ENCODE results near the gene FLYWCH2.

The FLYWCH2 gene

GRCh38 chr16:2846511-2847310 is 36.3 kb upstream of the FLYWCH2 start:
- H3K4me3 ChIP-seq (ENCODE audit: low read depth, low read length), result no peak overlapping the region

GRCh38 chr16:2848933-2849725 is 33.9 kb upstream of the FLYWCH2 start:
- TF ChIP-seq CTCF (IDR thresholded peaks at IDR 0.05; ENCODE audit: borderline replicate concordance, insufficient read depth, low read depth, low read length), result no peak
- no peak overlapping the region for H3K4me3 ChIP-seq (ENCODE audit: low read depth, low read length)

More at GRCh38 chr16:2846511-2847310, 36.3 kb upstream of the FLYWCH2 start:
- no peak for TF ChIP-seq CTCF (IDR thresholded peaks at IDR 0.05; ENCODE audit: borderline replicate concordance, insufficient read depth, low read depth, low read length)

GRCh38 chr16:2852003-2852730 is 30.8 kb upstream of the FLYWCH2 start:
- H3K4me3 ChIP-seq (ENCODE audit: low read depth, low read length), result no peak overlapping the region
- TF ChIP-seq CTCF (IDR thresholded peaks at IDR 0.05; ENCODE audit: borderline replicate concordance, insufficient read depth, low read depth, low read length), result no peak

- no peak overlapping the region for H3K4me3 ChIP-seq (ENCODE audit: low read depth, low read length)
- TF ChIP-seq CTCF (IDR thresholded peaks at IDR 0.05; ENCODE audit: borderline replicate concordance, insufficient read depth, low read depth, low read length), result no peak
Observed at GRCh38 chr16:2852731-2853507, 30.1 kb upstream of the FLYWCH2 start.

GRCh38 chr16:2853531-2854073 is 29.4 kb upstream of the FLYWCH2 start:
- no peak for TF ChIP-seq CTCF (IDR thresholded peaks at IDR 0.05; ENCODE audit: borderline replicate concordance, insufficient read depth, low read depth, low read length)
- H3K4me3 ChIP-seq (ENCODE audit: low read depth, low read length), result no peak overlapping the region

- TF ChIP-seq CTCF (IDR thresholded peaks at IDR 0.05; ENCODE audit: borderline replicate concordance, insufficient read depth, low read depth, low read length), result peak; percentile 45; the same call in 1 of the 2 replicates
- no peak overlapping the region for H3K4me3 ChIP-seq (ENCODE audit: low read depth, low read length)
Observed at GRCh38 chr16:2854700-2855309, 28.2 kb upstream of the FLYWCH2 start.
